ENCODE data around the gene RNF152.

GRCh38 chr18:61901323-61901986 is 8.6 kb upstream of the RNF152 start:
- TF ChIP-seq TOX (CRISPR knock-in tag; IDR thresholded peaks at IDR 0.05; ENCODE audit: borderline replicate concordance) (no peak), CSDC2 (CRISPR knock-in tag; IDR thresholded peaks at IDR 0.05) (no peak), PATZ1 (CRISPR knock-in tag; IDR thresholded peaks at IDR 0.05; ENCODE audit: borderline replicate concordance) (no peak), PPARA (CRISPR knock-in tag; IDR thresholded peaks at IDR 0.05; ENCODE audit: borderline replicate concordance) (no peak), CREB5 (CRISPR knock-in tag; IDR thresholded peaks at IDR 0.05; ENCODE audit: low read depth) (no peak), RARB (CRISPR knock-in tag; IDR thresholded peaks at IDR 0.05) (no peak), CSRNP3 (CRISPR knock-in tag; IDR thresholded peaks at IDR 0.05) (no peak), ZNF8 (CRISPR knock-in tag; IDR thresholded peaks at IDR 0.05) (no peak), GLIS3 (CRISPR knock-in tag; IDR thresholded peaks at IDR 0.05) (no peak), TSHZ2 (CRISPR knock-in tag; IDR thresholded peaks at IDR 0.05) (no peak), ZC3H10 (CRISPR knock-in tag; IDR thresholded peaks at IDR 0.05) (no peak), ZFP30 (CRISPR knock-in tag; IDR thresholded peaks at IDR 0.05) (no peak), ZFP3 (CRISPR knock-in tag; IDR thresholded peaks at IDR 0.05) (no peak)
